DND-41 (cell line): Measurements from ENCODE around the gene DPEP3.

ENCODE experiments used
- EZH2 ChIP-seq: IDR thresholded peaks from 3 replicates; pipeline ENCODE4 v1.6.1; 2012; ENCODE audit warnings: borderline replicate concordance, low read depth, mild to moderate bottlenecking, moderate library complexity, low read length, inconsistent platforms; ENCODE audit not compliant: severe bottlenecking
- TF ChIP-seq, protein P1 (sequence below): IDR thresholded peaks from 2 replicates; pipeline ENCODE4 v1.5.1; 2012; ENCODE audit warnings: borderline replicate concordance, low read length, moderate library complexity, mild to moderate bottlenecking; ENCODE audit not compliant: poor library complexity, severe bottlenecking; ENCODE audit errors: extremely low read depth

DNA sequence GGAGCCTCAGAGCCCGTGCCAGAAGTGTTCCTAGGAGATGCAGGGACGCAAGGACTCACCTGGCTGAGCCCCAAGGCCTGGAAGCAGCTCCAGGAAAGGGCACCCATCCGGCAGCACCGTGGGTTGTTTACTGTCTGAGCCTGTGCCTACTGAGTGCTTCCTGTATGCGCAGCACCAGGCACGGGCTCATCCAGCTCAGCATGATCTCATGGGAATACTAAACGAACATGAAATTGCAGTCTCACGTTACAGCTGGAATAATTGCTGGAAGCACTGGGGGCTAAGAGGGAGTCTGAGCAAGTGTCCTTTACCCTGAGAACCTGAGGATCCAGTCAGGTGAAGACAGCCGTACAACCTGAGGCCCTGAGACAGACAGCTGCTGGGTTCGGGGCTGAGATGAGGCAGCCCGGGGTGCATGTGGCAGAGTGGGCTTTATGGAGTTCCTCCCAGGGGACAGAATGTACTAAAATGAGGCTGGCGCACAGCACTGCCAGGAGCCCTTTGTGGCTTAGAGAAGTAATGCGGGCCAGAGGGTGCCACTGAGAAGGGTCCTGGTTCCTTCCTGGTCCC, 54.0 kb downstream of the DPEP3 start:
- TF ChIP-seq, protein P1, sequence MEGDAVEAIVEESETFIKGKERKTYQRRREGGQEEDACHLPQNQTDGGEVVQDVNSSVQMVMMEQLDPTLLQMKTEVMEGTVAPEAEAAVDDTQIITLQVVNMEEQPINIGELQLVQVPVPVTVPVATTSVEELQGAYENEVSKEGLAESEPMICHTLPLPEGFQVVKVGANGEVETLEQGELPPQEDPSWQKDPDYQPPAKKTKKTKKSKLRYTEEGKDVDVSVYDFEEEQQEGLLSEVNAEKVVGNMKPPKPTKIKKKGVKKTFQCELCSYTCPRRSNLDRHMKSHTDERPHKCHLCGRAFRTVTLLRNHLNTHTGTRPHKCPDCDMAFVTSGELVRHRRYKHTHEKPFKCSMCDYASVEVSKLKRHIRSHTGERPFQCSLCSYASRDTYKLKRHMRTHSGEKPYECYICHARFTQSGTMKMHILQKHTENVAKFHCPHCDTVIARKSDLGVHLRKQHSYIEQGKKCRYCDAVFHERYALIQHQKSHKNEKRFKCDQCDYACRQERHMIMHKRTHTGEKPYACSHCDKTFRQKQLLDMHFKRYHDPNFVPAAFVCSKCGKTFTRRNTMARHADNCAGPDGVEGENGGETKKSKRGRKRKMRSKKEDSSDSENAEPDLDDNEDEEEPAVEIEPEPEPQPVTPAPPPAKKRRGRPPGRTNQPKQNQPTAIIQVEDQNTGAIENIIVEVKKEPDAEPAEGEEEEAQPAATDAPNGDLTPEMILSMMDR, result peak; percentile 40
- TF ChIP-seq EZH2, result no peak
